GM18870 (cell line): Measurements from ENCODE around the gene SETD7.

ENCODE experiments used
- ATAC-seq: cut with Tn5 transposase; IDR thresholded peaks from one replicate; pipeline ENCODE4 v1.9.1; 2021; ENCODE audit warnings: moderate library complexity; ENCODE audit not compliant: unreplicated experiment

Gene SETD7

GRCh38 chr4:139575072-139575471 lies 19.1 kb upstream of the SETD7 start:
- no peak for ATAC-seq

- no peak for ATAC-seq
These were observed 18.6 kb upstream of the SETD7 start for GRCh38 chr4:139574641-139575040.

- ATAC-seq: no peak
These were observed 12.4 kb upstream of the SETD7 start for GRCh38 chr4:139568206-139568955.

GRCh38 chr4:139567159-139567870 lies 11.3 kb upstream of the SETD7 start:
- ATAC-seq: no peak

- ATAC-seq: no peak
These were observed 8.5 kb upstream of the SETD7 start for GRCh38 chr4:139564502-139564901.

GRCh38 chr4:139563515-139563914 lies 7.5 kb upstream of the SETD7 start:
- no peak for ATAC-seq

GRCh38 chr4:139562839-139563238 lies 6.8 kb upstream of the SETD7 start:
- no peak for ATAC-seq

- no peak for ATAC-seq
These were observed 6.2 kb upstream of the SETD7 start for GRCh38 chr4:139562067-139562684.

- no peak for ATAC-seq
These were observed 4.5 kb upstream of the SETD7 start for GRCh38 chr4:139560406-139561104.

GRCh38 chr4:139559687-139560086 lies 3.7 kb upstream of the SETD7 start:
- no peak for ATAC-seq

- no peak for ATAC-seq
These were observed 3.1 kb upstream of the SETD7 start for GRCh38 chr4:139559089-139559479.

- no peak for ATAC-seq
These were observed 2.4 kb upstream of the SETD7 start for GRCh38 chr4:139558235-139559088.

- ATAC-seq: no peak
These were observed 1.6 kb upstream of the SETD7 start for GRCh38 chr4:139557556-139558110.

GRCh38 chr4:139556724-139557555 lies 921 bp upstream of the SETD7 start:
- ATAC-seq: no peak

GRCh38 chr4:139555705-139556070 lies 331 bp downstream of the SETD7 start:
- no peak for ATAC-seq

GRCh38 chr4:139554893-139555704 lies 920 bp downstream of the SETD7 start:
- no peak for ATAC-seq

- no peak for ATAC-seq
These were observed 1.5 kb downstream of the SETD7 start for GRCh38 chr4:139554642-139554892.

GRCh38 chr4:139553751-139554641 lies 2.0 kb downstream of the SETD7 start:
- ATAC-seq: no peak
